Amniotic stem cell (primary cell): ENCODE results near the gene ADAM23.

Experiments
- DNase-seq: peaks from one replicate; lab custom pipeline; 2025; lab: John Stamatoyannopoulos, UW

ADAM23 gene

GRCh38 chr2:206569470-206569869, 126.1 kb downstream of the ADAM23 start:
- no peak for DNase-seq

- DNase-seq, result no peak
These were observed 126.9 kb downstream of the ADAM23 start for GRCh38 chr2:206570199-206570598.

GRCh38 chr2:206572725-206573124, 129.4 kb downstream of the ADAM23 start:
- no peak for DNase-seq

- DNase-seq, result no peak
These were observed 130.5 kb downstream of the ADAM23 start for GRCh38 chr2:206573793-206574192.

GRCh38 chr2:206584323-206585116, 141.2 kb downstream of the ADAM23 start:
- no peak for DNase-seq

GRCh38 chr2:206585335-206585734, 142.0 kb downstream of the ADAM23 start:
- DNase-seq, result no peak

- DNase-seq, result no peak
These were observed 143.3 kb downstream of the ADAM23 start for GRCh38 chr2:206586609-206587008.

- no peak for DNase-seq
These were observed 154.4 kb downstream of the ADAM23 start for GRCh38 chr2:206597717-206598218.

GRCh38 chr2:206603243-206603642, 159.9 kb downstream of the ADAM23 start:
- no peak for DNase-seq

- no peak for DNase-seq
These were observed 167.1 kb downstream of the ADAM23 start for GRCh38 chr2:206610451-206610850.

- no peak for DNase-seq
These were observed 167.9 kb downstream of the ADAM23 start for GRCh38 chr2:206611191-206611590.

- no peak for DNase-seq
These were observed 168.4 kb downstream of the ADAM23 start for GRCh38 chr2:206611736-206612135.

GRCh38 chr2:206614811-206615210, 171.5 kb downstream of the ADAM23 start:
- no peak for DNase-seq

- no peak for DNase-seq
These were observed 172.2 kb downstream of the ADAM23 start for GRCh38 chr2:206615417-206616089.

- no peak for DNase-seq
These were observed 172.8 kb downstream of the ADAM23 start for GRCh38 chr2:206616151-206616550.

GRCh38 chr2:206619011-206619410, 175.7 kb downstream of the ADAM23 start:
- DNase-seq, result no peak

- DNase-seq, result no peak
These were observed 182.8 kb downstream of the ADAM23 start for GRCh38 chr2:206626108-206626507.

- DNase-seq, result no peak
These were observed 184.3 kb downstream of the ADAM23 start for GRCh38 chr2:206627632-206628031.

GRCh38 chr2:206631340-206631739, 188.0 kb downstream of the ADAM23 start:
- no peak for DNase-seq

GRCh38 chr2:206635015-206635414, 191.7 kb downstream of the ADAM23 start:
- no peak for DNase-seq

- no peak for DNase-seq
These were observed 196.3 kb downstream of the ADAM23 start for GRCh38 chr2:206639636-206640035.

- DNase-seq, result no peak
These were observed 197.9 kb downstream of the ADAM23 start for GRCh38 chr2:206641226-206641625.
